Fibroblast of skin of back (primary cell): ENCODE measurements around the gene MADD.

Experiments
- DNase-seq: peaks from one replicate; pipeline ENCODE4 v3.0.0-alpha.2; 2013

The MADD gene

GRCh38 chr11:47360341-47360740 is 90.4 kb downstream of the MADD start:
- no peak for DNase-seq

- DNase-seq = no peak
Measured at GRCh38 chr11:47361419-47361818, 91.5 kb downstream of the MADD start.

GRCh38 chr11:47366020-47366490 is 96.1 kb downstream of the MADD start:
- DNase-seq = no peak

- DNase-seq = no peak
Measured at GRCh38 chr11:47369676-47370075, 99.7 kb downstream of the MADD start.

- DNase-seq = no peak
Measured at GRCh38 chr11:47372422-47372821, 102.5 kb downstream of the MADD start.

- DNase-seq = peak; percentile 64
Measured at GRCh38 chr11:47373876-47374719, 104.2 kb downstream of the MADD start.

GRCh38 chr11:47374720-47375019 is 104.7 kb downstream of the MADD start:
- DNase-seq = no peak

GRCh38 chr11:47375020-47375419 is 105.1 kb downstream of the MADD start:
- DNase-seq = no peak

- no peak for DNase-seq
Measured at GRCh38 chr11:47375546-47376085, 105.7 kb downstream of the MADD start.

GRCh38 chr11:47376107-47376524 is 106.2 kb downstream of the MADD start:
- DNase-seq = no peak

GRCh38 chr11:47376525-47377371 is 106.8 kb downstream of the MADD start:
- DNase-seq = no peak

GRCh38 chr11:47377571-47378009 is 107.7 kb downstream of the MADD start:
- DNase-seq = no peak

- DNase-seq = no peak
Measured at GRCh38 chr11:47378010-47378835, 108.3 kb downstream of the MADD start, which contains the start of gene SPI1. Gene SPI1, minus strand, starts transcription at chr11:47378547. Its CDS starts 194 bp downstream, at chr11:47378353.

GRCh38 chr11:47378836-47379170 is 108.9 kb downstream of the MADD start:
- DNase-seq = no peak

- DNase-seq = no peak
Measured at GRCh38 chr11:47379317-47379716, 109.4 kb downstream of the MADD start.
